ENCODE measurements around the gene C10orf95.
"Not testable (repeated sequence)": the region's sequence is repeated elsewhere in the genome, so short reads cannot be mapped to it uniquely, and the experiment has no call there.

The C10orf95 gene

GRCh38 chr10:102465466-102465865 lies 14.1 kb upstream of the C10orf95 start:
- DNase-seq (ENCODE audit: low spot score) = no peak

- DNase-seq (ENCODE audit: low spot score) = no peak
Measured at GRCh38 chr10:102463983-102464382, 12.6 kb upstream of the C10orf95 start.

GRCh38 chr10:102462512-102463054 lies 11.2 kb upstream of the C10orf95 start:
- DNase-seq (ENCODE audit: low spot score) = no peak

GRCh38 chr10:102461187-102462054 lies 10.1 kb upstream of the C10orf95 start:
- peak; percentile 92 for DNase-seq (ENCODE audit: low spot score)

- DNase-seq (ENCODE audit: low spot score) = no peak
Measured at GRCh38 chr10:102460836-102461186, 9.5 kb upstream of the C10orf95 start.

GRCh38 chr10:102458656-102459055 lies 7.3 kb upstream of the C10orf95 start:
- DNase-seq (ENCODE audit: low spot score) = no peak

GRCh38 chr10:102457591-102458150 lies 6.3 kb upstream of the C10orf95 start:
- no peak for DNase-seq (ENCODE audit: low spot score)

- DNase-seq (ENCODE audit: low spot score) = peak; percentile 61
Measured at GRCh38 chr10:102455893-102456471, 4.6 kb upstream of the C10orf95 start.

- not testable (repeated sequence) for DNase-seq (ENCODE audit: low spot score)
Measured at GRCh38 chr10:102454662-102455487, 3.5 kb upstream of the C10orf95 start.

- DNase-seq (ENCODE audit: low spot score) = no peak
Measured at GRCh38 chr10:102453502-102453901, 2.2 kb upstream of the C10orf95 start.

GRCh38 chr10:102452672-102453340 lies 1.5 kb upstream of the C10orf95 start:
- DNase-seq (ENCODE audit: low spot score) = peak; percentile 78

GRCh38 chr10:102450374-102451104 lies 804 bp downstream of the C10orf95 start:
- DNase-seq (ENCODE audit: low spot score) = peak; percentile 91

- DNase-seq (ENCODE audit: low spot score) = no peak
Measured at GRCh38 chr10:102450124-102450373, 1.3 kb downstream of the C10orf95 start.

- DNase-seq (ENCODE audit: low spot score) = no peak
Measured at GRCh38 chr10:102449321-102450123, 1.8 kb downstream of the C10orf95 start.

GRCh38 chr10:102444851-102445250 lies 6.5 kb downstream of the C10orf95 start:
- no peak for DNase-seq (ENCODE audit: low spot score)

- no peak for DNase-seq (ENCODE audit: low spot score)
Measured at GRCh38 chr10:102438374-102438773, 13.0 kb downstream of the C10orf95 start.

GRCh38 chr10:102437515-102437914 lies 13.8 kb downstream of the C10orf95 start:
- DNase-seq (ENCODE audit: low spot score) = no peak

- no peak for DNase-seq (ENCODE audit: low spot score)
Measured at GRCh38 chr10:102436312-102436711, 15.0 kb downstream of the C10orf95 start.

GRCh38 chr10:102435529-102436233 lies 15.7 kb downstream of the C10orf95 start:
- DNase-seq (ENCODE audit: low spot score) = no peak

GRCh38 chr10:102435133-102435497 lies 16.2 kb downstream of the C10orf95 start:
- DNase-seq (ENCODE audit: low spot score) = no peak
